ENCODE results near the gene MAP3K2.

Gene MAP3K2

GRCh38 chr2:127283275-127283674 lies 104.5 kb downstream of the MAP3K2 start:
- TF ChIP-seq TAF1 (IDR thresholded peaks at IDR 0.05; ENCODE audit: borderline replicate concordance, insufficient read depth, low read length) = no peak
- no peak for TF ChIP-seq POLR2AphosphoS5 (IDR thresholded peaks at IDR 0.05; ENCODE audit: low read depth, low read length)
- TF ChIP-seq FOXP2 (optimal IDR thresholded peaks at IDR 0.05; ENCODE audit: borderline replicate concordance, extremely low read depth, extremely low read length, insufficient read depth) = no peak
- no peak for TF ChIP-seq REST (IDR thresholded peaks at IDR 0.05; ENCODE audit: insufficient read depth in 1 of 2, low read depth in 2 of 2, low read length in 2 of 2)
- no peak for TF ChIP-seq SIN3A (IDR thresholded peaks at IDR 0.05; ENCODE audit: borderline replicate concordance, insufficient read depth, low read length)

- no peak for TF ChIP-seq SIN3A (IDR thresholded peaks at IDR 0.05; ENCODE audit: borderline replicate concordance, insufficient read depth, low read length)
- TF ChIP-seq POLR2AphosphoS5 (IDR thresholded peaks at IDR 0.05; ENCODE audit: low read depth, low read length) = no peak
- TF ChIP-seq FOXP2 (optimal IDR thresholded peaks at IDR 0.05; ENCODE audit: borderline replicate concordance, extremely low read depth, extremely low read length, insufficient read depth) = no peak
- TF ChIP-seq REST (IDR thresholded peaks at IDR 0.05; ENCODE audit: insufficient read depth in 1 of 2, low read depth in 2 of 2, low read length in 2 of 2) = no peak
- no peak for TF ChIP-seq TAF1 (IDR thresholded peaks at IDR 0.05; ENCODE audit: borderline replicate concordance, insufficient read depth, low read length)
These were observed 107.1 kb downstream of the MAP3K2 start for GRCh38 chr2:127280693-127281092.

- TF ChIP-seq REST (IDR thresholded peaks at IDR 0.05; ENCODE audit: insufficient read depth in 1 of 2, low read depth in 2 of 2, low read length in 2 of 2) (no peak), FOXP2 (optimal IDR thresholded peaks at IDR 0.05; ENCODE audit: borderline replicate concordance, extremely low read depth, extremely low read length, insufficient read depth) (no peak), TAF1 (IDR thresholded peaks at IDR 0.05; ENCODE audit: borderline replicate concordance, insufficient read depth, low read length) (no peak), SIN3A (IDR thresholded peaks at IDR 0.05; ENCODE audit: borderline replicate concordance, insufficient read depth, low read length) (no peak), POLR2AphosphoS5 (IDR thresholded peaks at IDR 0.05; ENCODE audit: low read depth, low read length) (no peak)
These were observed 108.0 kb downstream of the MAP3K2 start for GRCh38 chr2:127279781-127280180.

- TF ChIP-seq TAF1 (IDR thresholded peaks at IDR 0.05; ENCODE audit: borderline replicate concordance, insufficient read depth, low read length) (no peak), POLR2AphosphoS5 (IDR thresholded peaks at IDR 0.05; ENCODE audit: low read depth, low read length) (no peak), SIN3A (IDR thresholded peaks at IDR 0.05; ENCODE audit: borderline replicate concordance, insufficient read depth, low read length) (no peak), FOXP2 (optimal IDR thresholded peaks at IDR 0.05; ENCODE audit: borderline replicate concordance, extremely low read depth, extremely low read length, insufficient read depth) (no peak), REST (IDR thresholded peaks at IDR 0.05; ENCODE audit: insufficient read depth in 1 of 2, low read depth in 2 of 2, low read length in 2 of 2) (no peak)
These were observed 108.8 kb downstream of the MAP3K2 start for GRCh38 chr2:127278959-127279358.

- TF ChIP-seq POLR2AphosphoS5 (IDR thresholded peaks at IDR 0.05; ENCODE audit: low read depth, low read length) (no peak), TAF1 (IDR thresholded peaks at IDR 0.05; ENCODE audit: borderline replicate concordance, insufficient read depth, low read length) (no peak), SIN3A (IDR thresholded peaks at IDR 0.05; ENCODE audit: borderline replicate concordance, insufficient read depth, low read length) (no peak), FOXP2 (optimal IDR thresholded peaks at IDR 0.05; ENCODE audit: borderline replicate concordance, extremely low read depth, extremely low read length, insufficient read depth) (no peak), REST (IDR thresholded peaks at IDR 0.05; ENCODE audit: insufficient read depth in 1 of 2, low read depth in 2 of 2, low read length in 2 of 2) (no peak)
These were observed 110.7 kb downstream of the MAP3K2 start for GRCh38 chr2:127277028-127277427.
